Measurements from ENCODE around the gene GRM1. TPM values are rescaled to one million over a fixed set of nuclear protein-coding genes. Genes with fewer than 3 reads are reported as not detected.

Gene GRM1
- total and polyA plus RNA-seq, 12 donors = under 0.01 to 1.3 (median 0.07) TPM; not detected in 3

DNA sequence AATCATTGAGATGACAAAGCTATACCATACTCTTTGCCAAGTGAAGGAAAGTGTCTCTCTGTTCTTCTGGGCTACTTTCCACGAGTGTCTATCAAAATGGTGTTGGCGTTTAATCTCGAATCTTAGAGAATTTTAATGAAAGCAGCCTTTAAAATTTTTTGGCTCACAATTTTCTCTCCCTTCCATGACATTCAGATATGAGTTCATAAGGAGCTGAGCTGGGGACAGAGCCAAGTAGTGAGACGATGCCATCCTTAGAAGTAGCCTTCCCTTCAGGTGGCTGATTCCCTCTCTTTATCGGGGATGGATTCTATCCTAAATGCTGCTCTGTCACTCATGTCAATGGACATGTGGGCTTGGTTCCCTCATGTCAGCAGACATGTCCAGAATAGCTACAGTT lies 132.8 kb downstream of the GRM1 start:
- Histone ChIP-seq H3K36me3 (replicated peaks in 1 of 2) (no peaks in the 10 kb centered on the region), H3K4me1 (replicated peaks in 1 of 2) (no peaks in the 10 kb centered on the region), H3K9me3 (replicated peaks in 1 of 3) (no peaks in the 10 kb centered on the region), H3K27ac (no peak overlapping the region), H3K27me3 (no peaks in the 10 kb centered on the region), H3K4me3 (no peak overlapping the region)
- intact Hi-C loops (cut with DNase I) = no loop called here
- no peak for TF ChIP-seq POLR2A (IDR thresholded peaks at IDR 0.05)
- TF ChIP-seq, protein P1, sequence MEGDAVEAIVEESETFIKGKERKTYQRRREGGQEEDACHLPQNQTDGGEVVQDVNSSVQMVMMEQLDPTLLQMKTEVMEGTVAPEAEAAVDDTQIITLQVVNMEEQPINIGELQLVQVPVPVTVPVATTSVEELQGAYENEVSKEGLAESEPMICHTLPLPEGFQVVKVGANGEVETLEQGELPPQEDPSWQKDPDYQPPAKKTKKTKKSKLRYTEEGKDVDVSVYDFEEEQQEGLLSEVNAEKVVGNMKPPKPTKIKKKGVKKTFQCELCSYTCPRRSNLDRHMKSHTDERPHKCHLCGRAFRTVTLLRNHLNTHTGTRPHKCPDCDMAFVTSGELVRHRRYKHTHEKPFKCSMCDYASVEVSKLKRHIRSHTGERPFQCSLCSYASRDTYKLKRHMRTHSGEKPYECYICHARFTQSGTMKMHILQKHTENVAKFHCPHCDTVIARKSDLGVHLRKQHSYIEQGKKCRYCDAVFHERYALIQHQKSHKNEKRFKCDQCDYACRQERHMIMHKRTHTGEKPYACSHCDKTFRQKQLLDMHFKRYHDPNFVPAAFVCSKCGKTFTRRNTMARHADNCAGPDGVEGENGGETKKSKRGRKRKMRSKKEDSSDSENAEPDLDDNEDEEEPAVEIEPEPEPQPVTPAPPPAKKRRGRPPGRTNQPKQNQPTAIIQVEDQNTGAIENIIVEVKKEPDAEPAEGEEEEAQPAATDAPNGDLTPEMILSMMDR (IDR thresholded peaks at IDR 0.05) = no peak
- 68 to 83% (median 78%) methylated on average over 5 of the region's 5 CpGs for WGBS, 4 donors
- no peak for DNase-seq

DNA sequence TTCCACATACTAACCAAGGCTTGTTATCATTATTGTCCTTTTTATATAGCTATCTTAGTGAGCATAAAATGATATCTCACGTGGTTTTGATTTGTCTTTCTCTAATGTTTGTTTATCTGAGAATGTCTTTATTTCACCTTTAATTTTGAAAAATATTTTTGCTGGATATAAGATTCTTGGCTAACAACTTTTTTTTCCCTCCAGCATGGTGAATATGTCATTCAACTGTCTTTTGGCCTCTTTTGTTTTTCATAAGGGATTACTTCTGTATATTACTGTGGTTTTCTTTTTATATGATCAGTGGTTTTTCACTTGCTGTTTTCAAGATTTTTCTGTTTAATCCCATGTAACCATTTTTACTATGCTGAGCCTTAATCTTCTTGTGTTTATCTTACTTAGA lies 141.0 kb downstream of the GRM1 start:
- 78 to 86% (median 83%) methylated on average over 1 of the region's 1 CpG for WGBS, 4 donors
- H3K4me3 ChIP-seq = no peak overlapping the region
- H3K4me1 ChIP-seq (replicated peaks in 1 of 2) = no peaks in the 10 kb centered on the region
- no peaks in the 10 kb centered on the region for H3K9me3 ChIP-seq (replicated peaks in 1 of 3)
- no peaks in the 10 kb centered on the region for H3K27me3 ChIP-seq
- intact Hi-C loops (cut with DNase I) = no loop called here
- H3K27ac ChIP-seq = no peak overlapping the region
- no peak for DNase-seq
- no peaks in the 10 kb centered on the region for H3K36me3 ChIP-seq (replicated peaks in 1 of 2)
- no peak for TF ChIP-seq POLR2A (IDR thresholded peaks at IDR 0.05)
- TF ChIP-seq, protein P1 (IDR thresholded peaks at IDR 0.05) = no peak

- H3K27me3 ChIP-seq = no peaks in the 10 kb centered on the region
- H3K4me1 ChIP-seq (replicated peaks in 1 of 2) = no peaks in the 10 kb centered on the region
- no peaks in the 10 kb centered on the region for H3K36me3 ChIP-seq (replicated peaks in 1 of 2)
- no peak overlapping the region for H3K27ac ChIP-seq
- TF ChIP-seq, protein P1 (IDR thresholded peaks at IDR 0.05) = no peak
- no peak for TF ChIP-seq POLR2A (IDR thresholded peaks at IDR 0.05)
- intact Hi-C loops (cut with DNase I) = no loop called here
- WGBS, 4 donors = 85 to 93% (median 88%) methylated on average over 1 of the region's 1 CpG
- H3K9me3 ChIP-seq (replicated peaks in 1 of 3) = no peaks in the 10 kb centered on the region
- no peak for DNase-seq
- H3K4me3 ChIP-seq = no peak overlapping the region
Measured at GRCh38 chr6:146177785-146178184, 148.9 kb downstream of the GRM1 start.

DNA sequence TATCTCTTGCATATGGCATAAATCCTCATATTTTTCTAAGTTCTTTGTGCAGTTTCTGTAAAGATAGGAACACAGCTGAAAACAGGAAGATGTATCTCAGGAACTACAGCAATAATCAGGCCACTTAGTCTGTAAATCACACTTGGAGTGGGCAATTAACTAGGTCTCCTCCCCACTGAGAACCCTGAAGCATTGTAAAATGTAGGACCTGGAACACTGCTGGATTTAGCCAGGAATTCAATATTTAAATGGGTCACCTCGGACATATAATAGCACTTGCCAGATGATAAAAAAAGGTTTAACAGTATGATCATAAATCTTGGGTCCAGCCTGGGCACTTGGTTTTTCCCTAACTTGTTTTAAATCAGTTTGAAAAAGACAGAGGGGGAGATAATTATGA lies 155.0 kb downstream of the GRM1 start:
- Histone ChIP-seq H3K27me3 (no peaks in the 10 kb centered on the region), H3K36me3 (replicated peaks in 1 of 2) (no peaks in the 10 kb centered on the region), H3K4me1 (replicated peaks in 1 of 2) (no peaks in the 10 kb centered on the region), H3K9me3 (replicated peaks in 1 of 3) (no peaks in the 10 kb centered on the region), H3K4me3 (no peak overlapping the region), H3K27ac (no peak overlapping the region)
- 16 to 50% (median 31%) methylated on average over 1 of the region's 1 CpG for WGBS, 4 donors
- DNase-seq = no peak
- no peak for TF ChIP-seq POLR2A (IDR thresholded peaks at IDR 0.05)
- TF ChIP-seq, protein P1 (IDR thresholded peaks at IDR 0.05) = no peak
- intact Hi-C loops (cut with DNase I) = no loop called here

Measured in adrenal gland (tissue), 12 donors.